ENCODE data around the gene MEG3. TPM values are rescaled to one million over a fixed set of nuclear protein-coding genes. Genes with fewer than 3 reads are reported as not detected.

Gene MEG3
- total RNA-seq, 1 donor from 2014 or later: 0.22 TPM

GRCh38 chr14:100778526-100778882 is 47.4 kb upstream of the MEG3 start:
- H3K36me3 Mint-ChIP-seq (ENCODE audit: unreplicated experiment): no peaks in the 10 kb centered on the region
- peaks cover 7% of the 10 kb centered on the region for H3K4me1 Mint-ChIP-seq (ENCODE audit: low read depth, unreplicated experiment)
- TF ChIP-seq, protein P1, sequence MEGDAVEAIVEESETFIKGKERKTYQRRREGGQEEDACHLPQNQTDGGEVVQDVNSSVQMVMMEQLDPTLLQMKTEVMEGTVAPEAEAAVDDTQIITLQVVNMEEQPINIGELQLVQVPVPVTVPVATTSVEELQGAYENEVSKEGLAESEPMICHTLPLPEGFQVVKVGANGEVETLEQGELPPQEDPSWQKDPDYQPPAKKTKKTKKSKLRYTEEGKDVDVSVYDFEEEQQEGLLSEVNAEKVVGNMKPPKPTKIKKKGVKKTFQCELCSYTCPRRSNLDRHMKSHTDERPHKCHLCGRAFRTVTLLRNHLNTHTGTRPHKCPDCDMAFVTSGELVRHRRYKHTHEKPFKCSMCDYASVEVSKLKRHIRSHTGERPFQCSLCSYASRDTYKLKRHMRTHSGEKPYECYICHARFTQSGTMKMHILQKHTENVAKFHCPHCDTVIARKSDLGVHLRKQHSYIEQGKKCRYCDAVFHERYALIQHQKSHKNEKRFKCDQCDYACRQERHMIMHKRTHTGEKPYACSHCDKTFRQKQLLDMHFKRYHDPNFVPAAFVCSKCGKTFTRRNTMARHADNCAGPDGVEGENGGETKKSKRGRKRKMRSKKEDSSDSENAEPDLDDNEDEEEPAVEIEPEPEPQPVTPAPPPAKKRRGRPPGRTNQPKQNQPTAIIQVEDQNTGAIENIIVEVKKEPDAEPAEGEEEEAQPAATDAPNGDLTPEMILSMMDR (IDR thresholded peaks at IDR 0.05; ENCODE audit: partially characterized antibody, unreplicated experiment): no peak
- DNase-seq: no peak
- H3K27me3 Mint-ChIP-seq (ENCODE audit: unreplicated experiment): peaks cover 6% of the 10 kb centered on the region
- no peak overlapping the region for H3K27ac Mint-ChIP-seq (ENCODE audit: unreplicated experiment)
- H3K9me3 Mint-ChIP-seq (ENCODE audit: unreplicated experiment): no peaks in the 10 kb centered on the region
- H3K4me3 Mint-ChIP-seq (ENCODE audit: unreplicated experiment): no peak overlapping the region

DNA sequence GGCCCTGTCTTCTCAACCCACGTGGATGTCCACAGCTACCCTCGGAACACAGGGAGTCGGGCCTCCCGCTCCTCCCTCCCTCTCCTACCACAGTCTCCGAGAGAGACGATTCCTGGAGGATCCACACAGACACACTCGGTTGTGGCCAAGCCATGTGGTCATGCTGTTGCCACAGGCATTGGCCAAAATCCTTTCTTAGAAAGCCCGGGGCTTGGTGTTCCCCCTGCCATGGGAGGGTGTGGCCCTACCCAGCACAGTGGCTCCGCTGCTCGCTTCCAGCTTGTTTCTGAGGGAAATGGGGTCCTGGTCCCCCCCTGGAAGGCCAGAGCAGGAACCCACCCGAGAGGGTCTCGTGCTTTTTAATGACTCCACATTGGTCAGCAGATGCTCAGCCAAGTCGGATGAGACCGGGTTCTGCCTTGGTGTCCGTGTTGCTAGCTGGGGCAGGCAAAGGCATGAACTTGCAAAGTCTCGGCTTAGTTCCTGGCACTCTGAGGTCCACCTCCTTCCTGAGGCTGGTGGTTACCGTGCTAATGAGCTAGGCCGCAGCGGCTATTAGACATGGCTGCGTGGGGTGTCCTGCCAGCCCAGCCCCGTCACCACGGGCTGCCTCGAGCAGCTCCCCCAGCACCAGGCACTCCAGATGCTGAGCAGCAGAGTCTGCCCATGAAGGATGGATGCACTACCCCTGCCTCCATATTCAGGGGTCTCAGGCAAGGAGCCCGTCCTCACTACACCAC is 46.8 kb upstream of the MEG3 start:
- H3K9me3 Mint-ChIP-seq (ENCODE audit: unreplicated experiment): no peaks in the 10 kb centered on the region
- TF ChIP-seq, protein P1 (IDR thresholded peaks at IDR 0.05; ENCODE audit: partially characterized antibody, unreplicated experiment): no peak
- H3K4me3 Mint-ChIP-seq (ENCODE audit: unreplicated experiment): no peak overlapping the region
- peaks cover 8% of the 10 kb centered on the region for H3K27me3 Mint-ChIP-seq (ENCODE audit: unreplicated experiment)
- peaks cover 9% of the 10 kb centered on the region for H3K4me1 Mint-ChIP-seq (ENCODE audit: low read depth, unreplicated experiment)
- no peaks in the 10 kb centered on the region for H3K36me3 Mint-ChIP-seq (ENCODE audit: unreplicated experiment)
- no peak for DNase-seq
- H3K27ac Mint-ChIP-seq (ENCODE audit: unreplicated experiment): no peak overlapping the region

- H3K36me3 Mint-ChIP-seq (ENCODE audit: unreplicated experiment): no peaks in the 10 kb centered on the region
- H3K27me3 Mint-ChIP-seq (ENCODE audit: unreplicated experiment): peaks cover 10% of the 10 kb centered on the region
- H3K9me3 Mint-ChIP-seq (ENCODE audit: unreplicated experiment): no peaks in the 10 kb centered on the region
- no peak for DNase-seq
- no peak overlapping the region for H3K27ac Mint-ChIP-seq (ENCODE audit: unreplicated experiment)
- peaks cover 12% of the 10 kb centered on the region for H3K4me1 Mint-ChIP-seq (ENCODE audit: low read depth, unreplicated experiment)
- TF ChIP-seq, protein P1 (IDR thresholded peaks at IDR 0.05; ENCODE audit: partially characterized antibody, unreplicated experiment): no peak
- no peak overlapping the region for H3K4me3 Mint-ChIP-seq (ENCODE audit: unreplicated experiment)
Measured at GRCh38 chr14:100779691-100780080, 46.2 kb upstream of the MEG3 start.

DNA sequence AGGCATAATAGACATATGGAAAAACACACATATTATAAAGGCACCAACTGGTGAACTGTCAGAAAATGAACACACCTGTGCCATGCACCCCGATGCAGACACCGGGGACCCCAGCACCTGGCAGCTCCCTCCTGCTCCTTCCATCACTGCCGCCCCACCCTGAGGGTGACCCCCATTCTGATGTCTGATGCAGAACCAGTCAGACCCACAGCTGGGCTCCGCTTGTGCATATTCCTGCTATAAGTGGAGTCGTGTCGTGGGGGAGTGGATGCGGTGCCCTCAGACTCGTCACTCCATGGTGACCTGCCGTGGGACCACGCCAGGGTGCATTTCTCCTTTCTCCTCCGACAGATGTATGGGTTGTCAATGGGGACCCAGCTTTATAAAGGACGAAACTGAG is 45.7 kb upstream of the MEG3 start:
- no peak for DNase-seq
- Mint-ChIP-seq H3K9me3 (ENCODE audit: unreplicated experiment) (peaks cover 4% of the 10 kb centered on the region), H3K36me3 (ENCODE audit: unreplicated experiment) (no peaks in the 10 kb centered on the region), H3K27me3 (ENCODE audit: unreplicated experiment) (peaks cover 10% of the 10 kb centered on the region), H3K4me1 (ENCODE audit: low read depth, unreplicated experiment) (peaks cover 16% of the 10 kb centered on the region), H3K27ac (ENCODE audit: unreplicated experiment) (no peak overlapping the region), H3K4me3 (ENCODE audit: unreplicated experiment) (no peak overlapping the region)
- TF ChIP-seq, protein P1 (IDR thresholded peaks at IDR 0.05; ENCODE audit: partially characterized antibody, unreplicated experiment): no peak

DNA sequence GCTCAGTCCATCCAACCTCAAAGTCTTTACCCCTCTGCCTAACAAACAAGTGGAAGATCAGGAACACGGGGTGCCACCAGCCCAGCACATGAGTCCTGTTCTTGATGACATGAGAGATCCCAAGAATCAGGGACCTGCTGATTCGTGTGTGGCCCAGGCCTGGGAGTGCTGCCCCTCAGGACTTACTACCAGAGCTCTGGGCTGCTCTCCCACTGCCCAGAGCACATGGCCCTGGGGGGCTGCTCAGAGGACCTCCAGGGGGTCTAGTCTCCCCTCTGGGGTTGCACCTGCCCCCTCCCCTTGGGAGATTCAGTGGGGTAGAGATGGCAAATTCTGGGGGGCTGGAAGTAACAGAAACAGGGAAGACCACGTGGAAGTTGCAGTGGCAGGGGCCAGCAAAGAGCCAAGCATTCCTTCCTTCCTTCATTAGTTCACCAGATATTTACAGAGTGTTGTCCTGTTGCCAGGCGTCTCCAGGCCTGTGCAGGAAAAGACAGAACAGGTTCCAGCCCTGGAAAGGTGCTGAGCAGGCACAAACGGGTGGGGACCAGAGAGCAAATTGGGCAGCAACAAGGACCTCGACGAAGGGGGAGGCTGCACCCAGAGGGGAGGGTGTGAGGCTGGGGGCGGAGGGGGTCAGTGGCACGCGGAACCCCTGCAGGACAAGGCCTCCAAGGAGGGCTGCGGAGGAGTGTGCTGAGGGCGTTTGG is 45.1 kb upstream of the MEG3 start:
- H3K4me3 Mint-ChIP-seq (ENCODE audit: unreplicated experiment): no peak overlapping the region
- no peak for DNase-seq
- peaks cover 10% of the 10 kb centered on the region for H3K27me3 Mint-ChIP-seq (ENCODE audit: unreplicated experiment)
- H3K36me3 Mint-ChIP-seq (ENCODE audit: unreplicated experiment): no peaks in the 10 kb centered on the region
- H3K4me1 Mint-ChIP-seq (ENCODE audit: low read depth, unreplicated experiment): peaks cover 17% of the 10 kb centered on the region
- peaks cover 4% of the 10 kb centered on the region for H3K9me3 Mint-ChIP-seq (ENCODE audit: unreplicated experiment)
- TF ChIP-seq, protein P1 (IDR thresholded peaks at IDR 0.05; ENCODE audit: partially characterized antibody, unreplicated experiment): no peak
- H3K27ac Mint-ChIP-seq (ENCODE audit: unreplicated experiment): no peak overlapping the region

Measured in glutamatergic neuron (in vitro differentiated cells).